Ishikawa (cell line): ENCODE measurements around the gene CNTNAP2.

Experiments
- CEBPB ChIP-seq: IDR thresholded peaks from 2 replicates; pipeline ENCODE4 v1.6.1; 2012
- CREB1 ChIP-seq: IDR thresholded peaks from 2 replicates; pipeline ENCODE4 v1.6.1; 2012; ENCODE audit warnings: low read depth
- EGR1 ChIP-seq: IDR thresholded peaks from 2 replicates; pipeline ENCODE4 v1.6.1; 2012
- EP300 ChIP-seq: IDR thresholded peaks from 2 replicates; pipeline ENCODE4 v1.6.1; 2012; ENCODE audit warnings: borderline replicate concordance
- FOXM1 ChIP-seq: IDR thresholded peaks from 2 replicates; pipeline ENCODE4 v1.6.1; 2012; ENCODE audit warnings: low read depth, borderline replicate concordance
- MAX ChIP-seq: IDR thresholded peaks from 2 replicates; pipeline ENCODE4 v1.6.1; 2012
- TAF1 ChIP-seq: IDR thresholded peaks from 2 replicates; pipeline ENCODE4 v1.6.1; 2012; ENCODE audit warnings: low read depth, mild to moderate bottlenecking
- TCF12 ChIP-seq: IDR thresholded peaks from 2 replicates; pipeline ENCODE4 v1.6.1; 2012; ENCODE audit warnings: low read depth
- TEAD4 ChIP-seq: IDR thresholded peaks from 2 replicates; pipeline ENCODE4 v1.6.1; 2012
- USF1 ChIP-seq: IDR thresholded peaks from 2 replicates; pipeline ENCODE4 v1.6.1; 2012
- YY1 ChIP-seq: IDR thresholded peaks from 2 replicates; pipeline ENCODE4 v1.6.1; 2012; ENCODE audit warnings: low read depth
- ZBTB7A ChIP-seq: IDR thresholded peaks from 2 replicates; pipeline ENCODE4 v1.6.1; 2012; ENCODE audit warnings: low read depth
- TF ChIP-seq, protein P1 (sequence below): IDR thresholded peaks from 2 replicates; pipeline ENCODE4 v1.6.1; 2012; ENCODE audit warnings: low read depth, mild to moderate bottlenecking

- no peak for TF ChIP-seq CEBPB
- no peak for TF ChIP-seq EP300
- TF ChIP-seq ZBTB7A = no peak
- no peak for TF ChIP-seq TAF1
- TF ChIP-seq TCF12 = no peak
- TF ChIP-seq TEAD4 = no peak
- no peak for TF ChIP-seq YY1
- no peak for TF ChIP-seq CREB1
- TF ChIP-seq FOXM1 = no peak
- TF ChIP-seq, protein P1, sequence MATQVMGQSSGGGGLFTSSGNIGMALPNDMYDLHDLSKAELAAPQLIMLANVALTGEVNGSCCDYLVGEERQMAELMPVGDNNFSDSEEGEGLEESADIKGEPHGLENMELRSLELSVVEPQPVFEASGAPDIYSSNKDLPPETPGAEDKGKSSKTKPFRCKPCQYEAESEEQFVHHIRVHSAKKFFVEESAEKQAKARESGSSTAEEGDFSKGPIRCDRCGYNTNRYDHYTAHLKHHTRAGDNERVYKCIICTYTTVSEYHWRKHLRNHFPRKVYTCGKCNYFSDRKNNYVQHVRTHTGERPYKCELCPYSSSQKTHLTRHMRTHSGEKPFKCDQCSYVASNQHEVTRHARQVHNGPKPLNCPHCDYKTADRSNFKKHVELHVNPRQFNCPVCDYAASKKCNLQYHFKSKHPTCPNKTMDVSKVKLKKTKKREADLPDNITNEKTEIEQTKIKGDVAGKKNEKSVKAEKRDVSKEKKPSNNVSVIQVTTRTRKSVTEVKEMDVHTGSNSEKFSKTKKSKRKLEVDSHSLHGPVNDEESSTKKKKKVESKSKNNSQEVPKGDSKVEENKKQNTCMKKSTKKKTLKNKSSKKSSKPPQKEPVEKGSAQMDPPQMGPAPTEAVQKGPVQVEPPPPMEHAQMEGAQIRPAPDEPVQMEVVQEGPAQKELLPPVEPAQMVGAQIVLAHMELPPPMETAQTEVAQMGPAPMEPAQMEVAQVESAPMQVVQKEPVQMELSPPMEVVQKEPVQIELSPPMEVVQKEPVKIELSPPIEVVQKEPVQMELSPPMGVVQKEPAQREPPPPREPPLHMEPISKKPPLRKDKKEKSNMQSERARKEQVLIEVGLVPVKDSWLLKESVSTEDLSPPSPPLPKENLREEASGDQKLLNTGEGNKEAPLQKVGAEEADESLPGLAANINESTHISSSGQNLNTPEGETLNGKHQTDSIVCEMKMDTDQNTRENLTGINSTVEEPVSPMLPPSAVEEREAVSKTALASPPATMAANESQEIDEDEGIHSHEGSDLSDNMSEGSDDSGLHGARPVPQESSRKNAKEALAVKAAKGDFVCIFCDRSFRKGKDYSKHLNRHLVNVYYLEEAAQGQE = no peak
- no peak for TF ChIP-seq MAX
- no peak for TF ChIP-seq EGR1
- TF ChIP-seq USF1 = no peak
These were observed 441.4 kb downstream of the CNTNAP2 start for GRCh38 chr7:146557971-146558469.
